GM18508 (cell line): ENCODE data around the gene P2RX1.

ENCODE experiments used
- ATAC-seq: cut with Tn5 transposase; IDR thresholded peaks from one replicate; pipeline ENCODE4 v1.9.1; 2021; ENCODE audit warnings: moderate number of reproducible peaks; ENCODE audit not compliant: insufficient read depth, unreplicated experiment

Gene P2RX1

GRCh38 chr17:3926860-3927627 lies 10.8 kb upstream of the P2RX1 start:
- ATAC-seq: no peak

- no peak for ATAC-seq
These were observed 9.6 kb upstream of the P2RX1 start for GRCh38 chr17:3925684-3926485.

- ATAC-seq: no peak
These were observed 8.5 kb upstream of the P2RX1 start for GRCh38 chr17:3924512-3925350.

GRCh38 chr17:3923466-3924190 lies 7.4 kb upstream of the P2RX1 start:
- ATAC-seq: no peak

GRCh38 chr17:3922765-3923164 lies 6.5 kb upstream of the P2RX1 start:
- no peak for ATAC-seq

GRCh38 chr17:3921502-3922319 lies 5.4 kb upstream of the P2RX1 start:
- no peak for ATAC-seq

GRCh38 chr17:3921006-3921405 lies 4.7 kb upstream of the P2RX1 start:
- no peak for ATAC-seq

- no peak for ATAC-seq
These were observed 2.9 kb upstream of the P2RX1 start for GRCh38 chr17:3919123-3919624.

- no peak for ATAC-seq
These were observed 2.3 kb upstream of the P2RX1 start for GRCh38 chr17:3918372-3919122.

GRCh38 chr17:3917391-3917931 lies 1.2 kb upstream of the P2RX1 start:
- ATAC-seq: no peak

- ATAC-seq: no peak
These were observed 560 bp upstream of the P2RX1 start for GRCh38 chr17:3916825-3917224.

- ATAC-seq: no peak
These were observed 677 bp downstream of the P2RX1 start for GRCh38 chr17:3915581-3915994.

GRCh38 chr17:3914312-3914670 lies 2.0 kb downstream of the P2RX1 start:
- no peak for ATAC-seq

- no peak for ATAC-seq
These were observed 2.5 kb downstream of the P2RX1 start for GRCh38 chr17:3913531-3914311.

- no peak for ATAC-seq
These were observed 3.4 kb downstream of the P2RX1 start for GRCh38 chr17:3912827-3913226.

GRCh38 chr17:3911271-3912053 lies 4.8 kb downstream of the P2RX1 start:
- ATAC-seq: no peak
